NCI-H774 (cell line): ENCODE data around the gene SBNO2.

ENCODE experiments used
- DNase-seq: peaks from one replicate; lab custom pipeline; 2025; lab: John Stamatoyannopoulos, UW

SBNO2 gene

DNA sequence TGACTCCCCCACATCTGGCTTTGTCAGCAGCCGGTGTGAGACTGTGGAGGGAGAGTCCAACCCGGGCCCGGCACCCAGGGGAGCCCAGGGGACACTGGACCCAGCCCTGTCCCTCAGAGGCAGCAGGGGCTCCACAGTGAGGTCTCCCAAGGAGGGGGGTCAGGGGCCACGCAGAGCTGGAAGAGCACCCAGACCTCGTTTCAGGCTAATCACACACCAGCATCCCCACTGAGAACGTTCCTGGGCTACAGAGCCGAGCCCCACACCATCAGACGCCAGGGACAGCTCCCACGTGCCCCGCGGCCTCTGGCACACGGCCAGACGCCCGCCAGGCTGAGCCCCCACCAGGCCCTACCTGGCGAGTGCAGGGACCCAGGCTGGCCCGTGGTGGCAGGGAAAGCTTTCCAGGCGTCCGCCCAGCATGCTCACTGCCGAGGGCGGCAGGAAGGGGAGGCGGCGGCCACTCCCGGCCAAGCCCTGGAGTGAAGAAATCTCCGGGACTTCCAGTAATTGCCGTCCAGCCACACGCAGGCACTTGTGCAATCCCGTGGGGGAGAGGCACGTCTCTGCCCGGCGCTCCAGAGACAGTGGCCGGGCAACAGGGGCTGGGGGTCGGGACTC lies 19.2 kb downstream of the SBNO2 start:
- DNase-seq = no peak

DNA sequence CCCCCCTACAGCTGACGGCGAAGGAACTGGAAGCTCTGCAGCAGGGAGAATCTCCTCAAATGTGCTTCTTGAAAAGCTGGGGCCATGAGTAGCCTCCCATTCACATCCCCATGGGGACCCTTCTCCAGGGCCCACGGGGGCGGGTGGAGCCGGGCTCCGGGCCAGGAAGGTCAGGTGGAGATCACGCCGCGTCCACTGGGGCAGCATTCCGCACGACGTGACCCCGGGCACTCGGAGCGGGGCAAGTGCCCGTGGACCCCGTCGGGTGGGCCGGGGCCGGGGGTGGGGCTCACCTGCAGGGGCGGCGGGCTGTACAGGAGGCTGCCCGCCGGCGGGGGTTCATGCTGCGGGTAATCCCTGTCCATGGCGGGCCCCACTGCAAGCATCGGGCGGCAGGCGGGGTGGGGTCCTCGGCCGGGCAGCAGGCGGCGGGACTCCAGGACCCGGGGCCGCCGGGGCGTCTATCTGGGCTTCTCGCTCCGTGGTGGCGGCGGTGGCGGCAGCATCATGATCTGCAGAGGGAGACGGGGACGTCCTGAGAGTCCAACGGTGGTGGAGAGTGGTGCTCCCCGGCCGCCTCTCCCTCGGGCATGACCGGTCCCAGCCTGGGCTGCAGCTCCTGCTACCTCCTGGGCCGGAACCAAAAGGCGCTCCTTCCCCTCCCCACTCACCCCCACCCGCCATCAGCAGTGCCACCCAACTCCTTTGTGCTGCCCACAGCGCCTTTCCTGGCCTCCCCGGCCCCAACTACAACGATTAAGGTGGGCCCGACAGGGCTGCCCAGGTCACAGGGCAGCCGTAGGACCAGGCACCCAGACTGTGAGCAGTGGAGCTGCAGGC lies 20.0 kb downstream of the SBNO2 start:
- no peak for DNase-seq

DNA sequence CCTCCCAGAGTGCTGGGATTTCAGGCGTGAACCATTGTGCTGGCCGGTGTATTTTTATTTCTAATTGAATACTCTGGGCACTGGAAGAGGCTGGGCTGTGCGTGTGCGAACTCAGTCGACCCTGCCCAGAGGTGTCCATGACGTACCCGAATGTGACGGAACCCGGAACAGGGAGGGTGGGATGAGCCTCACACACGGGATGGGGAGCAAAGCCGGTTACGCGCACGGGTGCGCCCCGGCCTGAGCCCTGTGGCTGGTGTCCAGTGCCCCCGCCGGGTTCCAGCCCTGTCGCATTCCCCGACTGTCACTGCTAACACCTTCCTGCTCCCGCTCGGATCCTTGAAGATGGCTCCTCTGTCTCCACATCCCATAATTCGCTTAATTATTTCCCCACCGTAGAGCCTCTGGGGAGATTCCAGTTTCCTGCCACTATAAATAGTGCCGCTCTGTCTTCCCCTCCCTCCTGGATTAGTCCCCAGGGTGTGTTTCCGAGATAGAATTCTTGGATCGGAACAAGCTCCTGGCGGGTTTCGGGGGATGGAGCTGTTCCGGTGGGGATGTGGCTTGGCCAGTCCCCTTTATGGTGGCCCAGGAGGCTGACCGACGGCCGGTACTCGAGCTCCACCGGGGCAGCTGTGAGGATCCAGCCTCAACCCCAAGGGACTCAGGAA lies 22.0 kb downstream of the SBNO2 start:
- no peak for DNase-seq

DNA sequence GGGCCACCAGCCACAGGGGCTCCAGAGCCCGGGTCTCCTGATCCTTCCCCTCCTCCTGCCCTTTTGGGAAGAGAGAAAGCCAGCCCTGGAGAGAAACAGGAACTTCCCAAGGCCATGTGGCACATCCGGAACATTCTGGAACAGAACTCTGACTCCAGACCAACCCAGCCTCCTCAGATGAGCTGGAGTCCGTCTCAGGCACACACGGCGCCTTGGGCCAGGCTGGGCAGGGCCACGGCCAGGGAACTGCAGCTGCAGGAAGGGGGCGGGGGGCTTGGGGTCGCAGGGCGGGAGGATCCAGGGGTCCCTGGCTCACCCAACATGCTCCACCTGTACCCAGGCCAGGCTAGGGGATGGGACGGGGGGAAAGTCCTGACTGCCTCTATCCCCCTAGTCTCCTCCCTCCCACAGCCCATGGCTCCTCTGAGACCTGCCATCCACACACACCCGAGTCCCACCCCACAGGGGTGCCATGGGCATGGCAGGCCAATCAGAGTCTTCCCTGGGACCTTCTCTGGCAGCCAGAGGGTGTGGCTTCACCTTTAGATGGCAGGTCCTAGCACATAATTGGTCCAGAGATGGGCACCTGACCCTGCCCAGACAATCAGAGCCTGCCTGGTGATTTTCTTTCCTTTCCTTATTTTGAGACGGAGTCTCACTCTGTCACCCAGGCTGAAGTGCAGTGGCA lies 22.9 kb downstream of the SBNO2 start:
- DNase-seq = no peak

DNA sequence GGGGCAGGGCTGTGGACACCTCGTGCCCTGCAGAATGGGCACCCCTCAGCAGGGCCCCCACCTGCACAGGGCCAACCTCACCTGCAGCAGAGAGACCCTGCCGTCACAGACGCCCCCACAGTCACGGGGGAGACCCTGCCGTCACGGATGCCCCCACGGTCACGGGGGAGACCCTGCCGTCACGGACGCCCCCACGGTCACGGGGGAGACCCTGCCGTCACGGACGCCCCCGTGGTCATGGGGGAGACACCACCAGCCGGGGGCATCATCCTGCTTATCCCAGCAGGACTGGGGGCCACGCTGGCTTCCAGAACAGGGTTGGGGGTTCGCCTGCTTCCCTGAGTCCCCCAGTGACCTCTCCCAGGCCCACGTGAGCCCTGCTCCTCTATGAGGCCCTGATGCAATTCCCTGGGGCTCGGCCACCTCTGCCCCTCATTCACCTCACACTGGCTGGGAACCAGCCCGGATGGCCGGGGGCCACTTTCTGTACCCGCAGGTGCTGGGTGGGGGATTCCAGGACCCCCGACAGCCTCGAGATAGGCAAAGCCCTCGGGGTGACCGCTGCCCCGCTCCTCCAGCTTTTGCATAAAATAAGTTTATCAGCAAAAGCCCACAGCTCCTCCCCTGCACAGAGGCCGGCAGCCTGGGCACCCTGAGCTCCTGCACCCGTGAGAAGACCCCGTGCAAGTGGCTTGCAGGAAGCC lies 23.6 kb downstream of the SBNO2 start:
- DNase-seq = no peak

DNA sequence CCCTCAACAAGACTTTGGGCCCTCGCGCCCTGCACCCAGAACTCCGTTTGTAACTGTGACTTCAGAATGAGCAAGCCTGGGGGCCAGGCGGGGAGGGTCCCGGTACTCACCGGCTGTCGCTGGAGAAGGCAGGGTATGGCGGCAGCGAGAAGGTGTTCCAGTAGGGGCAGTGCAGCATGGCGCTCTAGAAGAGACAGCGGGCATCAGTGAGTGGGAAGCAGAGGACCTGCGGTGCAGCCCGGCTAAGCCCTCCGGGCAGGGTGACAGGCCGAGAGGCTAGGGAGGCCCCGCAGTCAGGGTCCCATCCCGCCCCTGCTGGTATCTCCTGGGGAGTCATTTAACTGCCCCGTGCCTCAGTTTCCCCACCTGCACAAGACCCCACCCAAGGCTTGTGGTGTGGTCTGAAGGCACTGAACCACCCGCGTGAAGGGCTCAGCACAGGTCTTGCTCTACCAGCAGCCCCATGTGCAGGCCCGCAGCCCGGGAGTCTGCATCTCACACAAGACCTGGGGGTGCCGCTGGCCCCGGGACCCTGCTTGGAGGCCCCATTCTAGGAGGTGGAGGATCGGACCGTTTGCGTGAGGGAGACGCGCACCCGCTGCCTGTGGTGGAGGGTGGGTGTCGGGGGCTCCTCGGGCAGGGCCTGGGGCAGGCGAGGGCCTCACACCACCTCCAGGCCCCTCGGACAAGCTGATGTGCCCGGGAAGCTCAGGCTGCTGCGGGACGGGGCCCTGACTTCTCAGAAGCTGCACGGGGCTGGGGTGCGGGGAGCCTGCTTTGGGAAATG lies 24.6 kb downstream of the SBNO2 start:
- DNase-seq = no peak

DNA sequence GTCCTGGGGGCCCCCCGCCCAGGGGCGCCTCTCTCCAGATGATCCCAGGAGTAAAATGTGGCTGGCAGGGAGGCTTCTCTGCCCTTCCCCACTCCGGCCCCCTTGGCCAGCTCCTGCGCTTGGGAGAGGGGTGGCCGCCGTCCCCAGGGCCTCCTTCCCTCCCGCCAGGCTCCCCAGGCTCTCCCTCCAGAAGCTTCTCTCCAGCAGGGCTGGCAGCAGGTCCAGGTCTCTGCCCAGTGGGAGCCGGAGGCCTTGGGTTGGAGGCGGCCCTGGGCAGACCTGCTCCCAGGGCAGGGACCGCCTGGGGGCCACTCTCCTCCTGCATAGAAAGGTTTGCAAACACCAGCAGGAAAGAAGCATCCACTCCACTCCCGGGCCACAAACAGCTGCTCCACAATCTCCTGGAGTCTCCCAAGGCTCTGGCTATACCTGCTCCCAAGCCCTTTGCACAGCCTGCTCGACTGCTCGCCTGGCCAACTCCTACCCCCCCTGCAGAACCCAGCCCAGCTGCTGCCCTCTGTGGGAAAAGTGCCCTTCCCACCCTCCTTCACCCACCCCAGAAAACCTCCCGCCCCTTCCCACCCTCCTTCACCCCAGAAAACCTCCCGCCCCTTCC lies 26.0 kb downstream of the SBNO2 start:
- no peak for DNase-seq

DNA sequence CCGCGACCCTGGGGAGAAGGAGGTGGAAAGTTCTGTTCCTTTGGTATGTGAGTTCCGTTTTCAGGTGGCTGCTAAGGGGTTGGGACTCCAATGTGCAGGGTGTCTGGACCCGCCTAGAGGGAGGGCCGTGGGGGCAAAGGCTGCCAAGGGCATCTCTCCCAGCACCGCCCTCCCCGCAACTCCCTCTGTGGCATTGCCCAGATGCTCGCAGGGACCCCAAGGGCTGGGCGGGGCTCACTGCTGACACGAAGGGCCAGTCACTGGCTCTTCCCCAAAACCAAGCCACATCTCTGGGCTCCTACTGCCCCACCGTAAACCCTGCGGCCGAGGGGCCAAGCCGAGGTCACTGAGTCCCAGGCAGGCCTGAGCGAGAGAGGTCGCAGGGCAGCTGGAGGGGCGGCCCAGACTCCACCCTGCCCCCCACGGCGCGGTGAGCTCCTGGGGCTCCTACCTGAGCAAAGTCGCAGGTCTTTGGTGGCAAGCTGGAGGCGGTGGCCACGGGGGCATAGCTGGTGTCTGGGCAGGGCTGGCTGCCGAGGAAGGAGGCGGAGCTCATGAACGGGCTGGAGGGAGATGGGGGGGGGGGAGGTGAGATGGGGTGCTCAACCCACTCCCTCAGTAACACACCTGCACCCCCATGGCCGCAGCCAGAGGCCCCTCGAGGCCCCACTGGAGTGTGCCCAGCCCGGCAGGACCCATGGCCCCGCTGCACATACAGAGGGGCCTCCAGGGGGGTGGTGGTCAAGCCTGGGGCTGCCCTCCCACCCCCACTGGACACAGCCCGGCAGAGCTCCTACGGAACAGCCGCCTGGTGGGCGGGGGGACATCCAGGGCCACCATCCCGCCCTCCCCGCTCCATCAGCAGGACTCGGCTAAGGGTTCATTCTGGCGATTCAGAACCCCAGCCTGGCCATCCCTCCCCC lies 26.9 kb downstream of the SBNO2 start:
- DNase-seq = no peak

DNA sequence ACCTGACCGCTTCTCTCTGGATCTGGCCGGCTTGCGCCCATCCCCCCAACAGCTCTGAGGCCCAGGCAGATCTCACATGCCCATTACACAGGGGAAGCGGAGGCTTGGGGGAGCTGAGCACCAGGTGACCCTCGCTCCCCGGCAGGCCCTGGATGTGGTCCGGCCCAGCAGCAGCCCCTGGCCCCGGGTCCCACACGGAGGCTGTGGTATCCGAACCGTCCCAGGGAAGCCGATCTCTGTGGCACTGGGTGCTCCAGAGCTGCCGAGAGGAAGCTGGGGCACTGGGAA lies 27.7 kb downstream of the SBNO2 start:
- no peak for DNase-seq

DNA sequence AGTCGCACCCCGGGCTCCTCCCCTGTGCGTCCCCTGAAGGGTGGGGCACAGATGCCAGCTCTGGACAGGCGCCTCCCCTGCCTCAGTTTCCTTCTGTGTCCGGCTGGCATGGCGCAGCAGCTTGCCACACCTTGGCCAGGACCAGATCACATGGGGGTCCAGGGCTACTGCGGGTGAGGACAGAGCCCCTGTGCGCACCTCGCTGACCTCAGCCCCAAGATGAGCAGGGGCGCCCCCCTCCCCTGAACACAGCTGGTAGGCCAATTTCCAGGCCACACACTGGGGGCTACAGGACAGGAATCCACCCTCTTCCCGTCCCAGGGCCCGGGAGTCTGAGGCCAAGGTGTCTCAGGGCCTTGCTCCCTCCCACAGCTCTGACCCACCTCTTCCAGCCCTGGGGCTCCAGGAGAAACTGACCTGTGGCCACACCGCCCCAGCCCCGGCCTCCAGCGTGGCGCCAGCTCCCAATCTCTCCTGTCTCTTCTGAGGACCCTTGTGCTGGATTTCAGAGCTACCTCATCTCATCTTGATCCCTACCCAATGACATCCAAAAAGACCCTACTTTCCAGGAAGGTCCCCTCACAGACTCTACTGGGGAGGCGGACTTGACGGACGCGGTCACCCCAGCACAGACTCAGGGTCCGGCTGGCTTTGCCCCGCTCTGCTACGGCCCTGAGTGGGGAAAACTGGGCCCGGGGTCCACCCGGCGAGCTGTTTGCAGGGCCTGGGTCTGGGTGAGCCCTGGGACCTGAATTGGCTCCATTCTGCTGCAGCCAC lies 28.2 kb downstream of the SBNO2 start:
- no peak for DNase-seq

DNA sequence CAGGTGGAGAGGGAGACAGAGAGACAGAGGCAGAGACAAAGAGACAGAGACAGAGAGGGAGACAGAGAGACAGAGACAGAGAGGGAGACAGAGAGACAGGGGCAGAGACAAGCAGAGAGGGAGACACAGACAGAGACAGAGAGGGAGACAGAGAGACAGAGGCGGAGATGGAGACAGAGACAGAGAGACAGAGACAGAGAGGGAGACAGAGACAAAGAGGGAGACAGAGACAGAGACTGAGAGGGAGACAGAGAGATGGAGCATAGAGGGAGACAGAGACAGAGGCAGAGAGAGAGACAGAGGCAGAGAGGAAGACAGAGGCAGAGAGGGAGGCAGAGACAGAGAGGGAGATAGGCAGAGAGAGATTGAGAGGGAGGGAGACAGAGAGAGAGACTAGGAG lies 29.3 kb downstream of the SBNO2 start:
- DNase-seq = no peak

DNA sequence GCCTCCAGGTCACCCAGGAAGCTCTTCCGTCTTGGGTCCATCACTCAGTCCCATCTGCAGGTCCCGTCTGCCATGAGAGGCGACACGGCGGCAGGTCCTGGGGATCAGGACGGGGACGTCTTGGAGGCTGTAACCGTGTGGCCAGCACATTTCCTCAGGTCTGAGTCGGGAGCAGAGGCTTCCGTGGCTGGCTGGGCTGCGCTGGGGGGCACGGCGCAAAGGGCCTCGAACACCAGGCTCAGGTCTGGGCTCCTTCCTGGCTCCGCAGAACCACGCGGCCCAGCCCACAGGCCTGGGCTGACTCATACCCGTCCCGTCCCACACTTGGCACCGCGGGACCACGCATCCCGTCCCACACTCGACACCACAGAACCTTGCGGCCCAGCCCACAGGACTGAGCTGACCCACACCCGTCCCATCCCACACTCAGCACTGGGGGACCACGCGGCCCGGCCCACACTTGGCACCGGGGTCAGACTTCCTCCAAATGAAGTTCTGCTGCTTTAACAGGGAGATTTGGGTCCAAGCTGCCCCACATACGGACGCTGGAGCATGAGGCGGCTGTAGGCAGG lies 30.2 kb downstream of the SBNO2 start:
- DNase-seq = no peak

DNA sequence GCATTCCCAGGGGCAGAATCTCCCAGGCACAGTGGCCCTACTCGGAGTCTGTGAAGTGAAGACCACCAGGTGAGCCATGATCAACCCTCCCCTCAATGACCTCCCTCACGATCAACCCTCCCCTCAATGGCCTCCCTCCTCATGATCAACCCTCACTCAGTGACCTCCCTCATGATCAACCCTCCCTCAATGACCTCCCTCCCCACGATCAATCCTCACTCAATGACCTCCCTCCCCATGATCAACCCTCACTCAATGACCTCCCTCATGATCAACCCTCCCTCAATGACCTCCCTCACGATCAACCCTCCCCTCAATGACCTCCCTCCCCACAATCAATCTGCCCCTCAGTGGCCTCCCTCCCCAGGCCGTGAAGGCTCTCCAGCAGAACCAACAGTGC lies 32.1 kb downstream of the SBNO2 start:
- DNase-seq = no peak

DNA sequence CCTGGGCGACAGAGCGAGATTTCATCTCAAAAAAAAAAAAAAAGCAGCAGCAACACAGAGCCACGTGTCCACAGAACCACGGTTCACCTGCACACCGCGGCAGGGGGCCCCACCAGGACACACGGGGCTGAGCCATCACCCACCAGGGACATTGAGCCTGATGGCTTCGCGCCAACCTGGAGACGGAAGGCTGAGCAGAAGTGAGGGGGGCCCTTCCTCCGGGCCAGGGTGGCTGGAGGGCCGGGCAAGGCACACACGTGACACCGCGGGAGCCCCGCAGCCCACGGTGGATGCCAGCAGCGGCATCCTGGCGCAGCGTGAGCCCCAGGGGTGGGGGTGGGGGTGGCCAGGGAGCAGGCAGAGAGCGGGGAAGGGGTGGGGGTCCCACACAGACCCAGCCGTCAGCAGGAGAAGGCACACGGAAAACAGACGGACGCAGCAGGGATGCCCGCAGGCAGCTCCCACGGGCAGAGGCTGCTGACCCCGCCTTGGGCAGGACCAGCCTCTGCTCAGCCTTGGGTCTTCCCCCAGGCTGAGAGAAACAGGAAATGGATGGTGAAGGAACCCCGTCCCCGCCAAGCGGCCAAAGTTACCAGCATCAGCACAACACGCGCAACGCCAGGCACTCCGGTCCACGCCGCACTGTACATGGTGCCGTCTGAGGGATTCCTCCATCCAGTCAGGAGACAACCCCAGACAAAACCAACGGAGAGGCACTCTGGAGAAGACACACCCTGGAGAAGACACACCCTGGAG lies 33.6 kb downstream of the SBNO2 start:
- no peak for DNase-seq

DNA sequence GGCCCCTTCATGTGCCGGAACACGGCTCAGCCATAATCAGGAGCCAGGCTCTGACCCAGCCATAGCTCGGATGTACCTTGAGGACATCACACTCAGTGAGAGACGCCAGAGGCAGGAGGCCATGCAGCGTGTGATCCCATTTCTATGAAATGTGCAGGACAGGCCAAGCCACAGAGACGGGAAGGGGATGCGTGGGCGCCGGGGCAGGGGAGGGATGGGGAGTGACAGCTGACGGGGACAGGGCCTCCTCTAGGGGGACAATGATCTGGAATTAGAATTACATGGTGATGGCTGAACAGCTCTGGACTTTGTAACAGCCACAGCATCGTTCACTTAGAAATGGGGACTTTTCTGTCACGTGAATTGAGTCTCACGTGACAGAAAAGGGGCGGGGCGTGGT lies 34.9 kb downstream of the SBNO2 start:
- no peak for DNase-seq

DNA sequence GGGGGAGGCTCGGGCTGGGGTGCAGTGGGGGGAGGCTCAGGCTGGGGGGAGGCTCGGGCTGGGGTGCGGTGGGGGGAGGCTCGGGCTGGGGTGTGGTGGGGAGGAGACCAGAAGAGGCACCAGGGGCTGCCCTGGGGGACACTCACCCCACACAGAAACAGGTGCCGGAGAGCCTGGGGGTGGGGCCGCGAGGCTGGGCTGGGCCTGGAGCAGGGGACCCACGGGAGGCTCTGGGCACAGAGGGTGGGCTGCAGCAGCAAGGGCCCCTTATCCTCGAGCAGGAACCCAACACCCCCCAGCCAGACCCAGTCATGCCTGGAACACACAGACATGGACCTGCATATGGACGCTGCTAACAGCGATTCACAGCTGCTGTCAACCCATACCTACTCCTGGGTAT lies 35.9 kb downstream of the SBNO2 start:
- no peak for DNase-seq

DNA sequence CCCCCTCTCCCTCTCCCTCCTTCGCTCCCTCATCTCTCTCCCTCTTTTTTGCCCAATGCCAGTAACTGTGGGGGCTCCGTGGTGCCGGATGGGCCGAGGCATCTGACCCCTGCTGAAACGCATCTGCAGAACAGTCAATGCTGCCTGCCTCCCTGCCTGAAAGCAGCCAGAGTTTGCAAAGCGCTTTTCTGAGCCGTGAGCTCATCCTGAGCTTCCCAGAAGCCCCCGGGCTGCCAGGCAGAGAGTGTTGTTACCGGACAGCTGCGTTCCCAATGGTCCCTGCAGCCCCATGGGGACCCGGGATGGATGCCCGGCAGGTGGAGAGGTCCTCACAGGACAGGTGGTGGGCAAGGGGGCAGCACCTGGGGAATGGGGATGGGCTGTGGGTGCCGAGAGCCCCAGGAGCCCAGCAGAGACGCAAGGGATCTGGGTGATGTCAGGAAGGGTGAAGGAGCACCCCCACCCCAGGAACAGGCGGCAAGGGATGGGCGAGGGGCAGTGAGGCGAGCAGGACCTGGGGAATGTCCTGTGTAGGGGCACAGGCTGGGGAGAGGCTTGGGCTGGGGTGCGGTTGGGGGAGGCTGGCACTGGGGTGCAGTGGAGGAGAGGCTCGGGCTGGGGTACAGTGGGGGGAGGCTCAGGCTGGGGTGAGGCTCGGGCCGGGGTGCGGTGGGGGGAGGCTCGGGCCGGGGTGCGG lies 37.3 kb downstream of the SBNO2 start:
- DNase-seq = no peak
